ENCODE results near the gene ZNF217.

- TF ChIP-seq CTCF (IDR thresholded peaks at IDR 0.05) (no peak), POLR2A (IDR thresholded peaks at IDR 0.05) (no peak)
These were observed 17.5 kb downstream of the ZNF217 start for GRCh38 chr20:53576195-53576580.

All from right lobe of liver (tissue), 4 donors.